GM10266 (cell line): ENCODE results near the gene R3HDML.

Source experiments
- DNase-seq: peaks from one replicate; pipeline ENCODE4 v3.0.0; 2012; ENCODE audit errors: extremely low spot score
- CTCF ChIP-seq: IDR thresholded peaks from 2 replicates; pipeline ENCODE4 v1.5.1; 2012; ENCODE audit warnings: mild to moderate bottlenecking, low read depth; ENCODE audit not compliant: control insufficient read depth, insufficient read depth; ENCODE audit errors: missing control alignments

The R3HDML gene

GRCh38 chr20:44362466-44362940 is 25.7 kb downstream of the R3HDML start:
- DNase-seq, result no peak
- no peak for TF ChIP-seq CTCF

GRCh38 chr20:44364068-44364467 is 27.2 kb downstream of the R3HDML start:
- no peak for TF ChIP-seq CTCF
- DNase-seq, result no peak

GRCh38 chr20:44364780-44365179 is 27.9 kb downstream of the R3HDML start:
- no peak for DNase-seq
- no peak for TF ChIP-seq CTCF

GRCh38 chr20:44367746-44368145 is 30.9 kb downstream of the R3HDML start:
- TF ChIP-seq CTCF, result no peak
- DNase-seq, result no peak

GRCh38 chr20:44370639-44371218 is 33.9 kb downstream of the R3HDML start:
- no peak for DNase-seq

GRCh38 chr20:44382641-44383040 is 45.8 kb downstream of the R3HDML start:
- TF ChIP-seq CTCF, result no peak
- no peak for DNase-seq

More at GRCh38 chr20:44370639-44371218, 33.9 kb downstream of the R3HDML start:
- TF ChIP-seq CTCF, result no peak

GRCh38 chr20:44384423-44385027 is 47.7 kb downstream of the R3HDML start:
- peak; percentile 75 for DNase-seq

More at GRCh38 chr20:44384423-44385027, 47.7 kb downstream of the R3HDML start:
- TF ChIP-seq CTCF, result peak; percentile 88
